NCI-H226 (cell line): ENCODE measurements around the gene SGCE.

Experiments
- DNase-seq: peaks from one replicate; pipeline ENCODE4 v3.0.0-alpha.2; 2015

Gene SGCE

GRCh38 chr7:94620703-94621118 is 35.2 kb downstream of the SGCE start:
- DNase-seq = peak; percentile 97

- DNase-seq = no peak
Observed at GRCh38 chr7:94618126-94618525, 37.8 kb downstream of the SGCE start.

- DNase-seq = no peak
Observed at GRCh38 chr7:94616855-94617254, 39.1 kb downstream of the SGCE start.

GRCh38 chr7:94615666-94616065 is 40.3 kb downstream of the SGCE start:
- DNase-seq = no peak

GRCh38 chr7:94612661-94613060 is 43.3 kb downstream of the SGCE start:
- no peak for DNase-seq

GRCh38 chr7:94612253-94612652 is 43.7 kb downstream of the SGCE start:
- DNase-seq = no peak

- DNase-seq = no peak
Observed at GRCh38 chr7:94609561-94609960, 46.4 kb downstream of the SGCE start.

GRCh38 chr7:94605031-94605430 is 50.9 kb downstream of the SGCE start:
- DNase-seq = no peak

- DNase-seq = no peak
Observed at GRCh38 chr7:94602181-94602580, 53.8 kb downstream of the SGCE start.

- DNase-seq = no peak
Observed at GRCh38 chr7:94600267-94600666, 55.7 kb downstream of the SGCE start.

- DNase-seq = no peak
Observed at GRCh38 chr7:94595717-94596116, 60.2 kb downstream of the SGCE start.

- peak; percentile 42 for DNase-seq
Observed at GRCh38 chr7:94594882-94595281, 61.1 kb downstream of the SGCE start.

- DNase-seq = no peak
Observed at GRCh38 chr7:94591176-94591575, 64.8 kb downstream of the SGCE start.

- DNase-seq = no peak
Observed at GRCh38 chr7:94590526-94591162, 65.3 kb downstream of the SGCE start.

- no peak for DNase-seq
Observed at GRCh38 chr7:94588075-94588474, 67.9 kb downstream of the SGCE start.

GRCh38 chr7:94584113-94584512 is 71.8 kb downstream of the SGCE start:
- DNase-seq = no peak

GRCh38 chr7:94580601-94581000 is 75.3 kb downstream of the SGCE start:
- peak; percentile 39 for DNase-seq

- DNase-seq = no peak
Observed at GRCh38 chr7:94579470-94579869, 76.5 kb downstream of the SGCE start.

GRCh38 chr7:94578614-94579013 is 77.3 kb downstream of the SGCE start:
- DNase-seq = peak; percentile 36

GRCh38 chr7:94577357-94577756 is 78.6 kb downstream of the SGCE start:
- DNase-seq = no peak

- no peak for DNase-seq
Observed at GRCh38 chr7:94576316-94576715, 79.6 kb downstream of the SGCE start.

GRCh38 chr7:94575646-94576045 is 80.3 kb downstream of the SGCE start:
- no peak for DNase-seq

GRCh38 chr7:94571816-94572215 is 84.1 kb downstream of the SGCE start:
- no peak for DNase-seq

- DNase-seq = no peak
Observed at GRCh38 chr7:94567396-94567795, 88.5 kb downstream of the SGCE start.

GRCh38 chr7:94565247-94565894 is 90.6 kb downstream of the SGCE start:
- no peak for DNase-seq
